Glomerular visceral epithelial cell (primary cell): ENCODE data around the gene NUMBL.
A peak's percentile ranks its signal among the peaks of the same experiment; 100 is the strongest.

ENCODE experiments used
- DNase-seq: peaks from one replicate; pipeline ENCODE4 v3.0.0-alpha.2; 2016; ENCODE audit errors: extremely low spot score

NUMBL gene

DNA sequence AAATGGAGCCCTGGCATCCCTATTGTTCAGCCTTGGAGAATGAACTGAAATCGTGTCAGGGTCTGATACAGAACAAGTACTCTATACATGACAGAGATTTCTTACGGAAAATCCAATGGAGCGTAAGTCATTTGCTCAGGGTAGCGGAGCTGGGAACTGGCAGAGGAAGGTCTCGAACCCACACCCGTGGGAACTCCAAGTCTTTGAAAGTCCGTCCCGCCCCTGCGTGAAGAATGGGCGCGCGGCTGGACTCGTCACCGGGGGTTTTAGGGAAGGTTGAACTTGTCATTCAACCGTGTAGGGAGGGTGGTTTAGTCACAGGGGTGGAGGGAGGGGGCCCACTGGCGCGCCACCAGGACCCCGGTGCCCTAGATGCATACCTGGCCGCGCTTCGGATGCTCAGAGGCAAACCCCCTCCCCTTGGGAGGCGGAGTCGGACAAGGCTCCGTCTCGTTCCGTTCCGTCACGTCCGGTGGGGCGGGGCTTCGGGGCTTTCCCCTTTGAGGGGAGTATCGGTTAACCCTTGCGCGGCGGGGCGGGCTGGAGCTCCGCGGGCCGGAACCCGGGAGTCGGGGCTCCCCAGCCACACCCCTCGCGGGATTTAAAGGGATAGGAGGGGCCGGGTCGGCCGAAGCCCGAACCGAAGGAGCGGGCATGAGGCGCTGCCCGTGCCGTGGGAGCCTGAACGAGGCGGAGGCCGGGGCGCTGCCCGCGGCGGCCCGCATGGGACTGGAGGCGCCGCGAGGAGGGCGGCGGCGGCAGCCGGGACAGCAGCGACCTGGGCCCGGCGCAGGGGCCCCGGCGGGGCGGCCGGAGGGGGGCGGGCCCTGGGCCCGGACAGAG is 26.3 kb upstream of the NUMBL start, which contains the start of the genes COQ8B and ITPKC:
COQ8B (minus strand) TSS at position 405 of the 843 bp plus-strand sequence. CDS start 2,254 bp downstream, outside the sequence.
ITPKC (plus strand) TSS at position 631 of the 843 bp plus-strand sequence; CDS start at position 655, 24 bp downstream.
- peak; percentile 98 for DNase-seq

DNA sequence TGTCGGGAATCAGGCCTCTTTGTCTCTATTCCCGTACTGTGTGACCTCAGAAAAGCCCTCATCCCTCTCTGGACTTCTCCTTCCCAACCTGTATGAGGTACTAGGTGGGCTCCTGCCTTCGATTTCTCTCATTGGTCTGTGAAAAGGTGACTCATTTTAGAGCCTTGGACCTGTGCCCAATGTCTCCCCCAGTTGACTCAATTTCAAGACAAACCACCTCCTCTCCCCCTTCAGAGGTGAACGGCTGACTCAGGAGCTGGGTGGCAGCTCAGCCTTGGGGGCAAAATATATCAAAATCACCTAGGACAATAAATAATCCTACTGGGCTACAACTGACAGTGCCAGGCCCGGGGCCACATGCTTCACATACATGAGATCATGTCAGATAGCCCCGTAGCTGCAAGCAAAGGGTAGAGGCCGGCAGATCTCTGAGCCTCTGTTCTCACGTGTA is 25.6 kb upstream of the NUMBL start:
- DNase-seq = peak; percentile 95

- DNase-seq = peak; percentile 94
These were observed 24.2 kb upstream of the NUMBL start for GRCh38 chr19:40714441-40715299.

- no peak for DNase-seq
These were observed 23.5 kb upstream of the NUMBL start for GRCh38 chr19:40713939-40714338.

DNA sequence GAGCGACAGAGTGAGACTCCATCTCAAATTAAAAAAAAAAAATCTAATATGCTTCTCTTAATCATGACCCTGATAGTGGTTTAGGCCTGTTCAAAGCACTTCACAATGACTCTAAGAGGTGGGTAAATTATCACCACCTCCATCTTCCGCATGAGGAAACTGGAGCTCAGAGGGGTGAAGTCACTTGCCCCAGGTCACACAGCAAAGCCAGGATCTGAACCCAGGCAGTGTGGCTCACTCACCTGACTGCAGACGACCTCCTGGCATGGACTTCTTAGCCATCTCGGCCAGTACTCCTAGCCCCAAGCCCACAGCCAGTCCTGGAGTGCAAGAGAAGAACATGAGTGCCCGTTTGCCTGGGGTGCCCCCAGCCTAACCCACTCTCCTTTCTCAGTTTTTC is 19.4 kb upstream of the NUMBL start:
- no peak for DNase-seq

GRCh38 chr19:40707615-40708014 is 17.2 kb upstream of the NUMBL start:
- no peak for DNase-seq

DNA sequence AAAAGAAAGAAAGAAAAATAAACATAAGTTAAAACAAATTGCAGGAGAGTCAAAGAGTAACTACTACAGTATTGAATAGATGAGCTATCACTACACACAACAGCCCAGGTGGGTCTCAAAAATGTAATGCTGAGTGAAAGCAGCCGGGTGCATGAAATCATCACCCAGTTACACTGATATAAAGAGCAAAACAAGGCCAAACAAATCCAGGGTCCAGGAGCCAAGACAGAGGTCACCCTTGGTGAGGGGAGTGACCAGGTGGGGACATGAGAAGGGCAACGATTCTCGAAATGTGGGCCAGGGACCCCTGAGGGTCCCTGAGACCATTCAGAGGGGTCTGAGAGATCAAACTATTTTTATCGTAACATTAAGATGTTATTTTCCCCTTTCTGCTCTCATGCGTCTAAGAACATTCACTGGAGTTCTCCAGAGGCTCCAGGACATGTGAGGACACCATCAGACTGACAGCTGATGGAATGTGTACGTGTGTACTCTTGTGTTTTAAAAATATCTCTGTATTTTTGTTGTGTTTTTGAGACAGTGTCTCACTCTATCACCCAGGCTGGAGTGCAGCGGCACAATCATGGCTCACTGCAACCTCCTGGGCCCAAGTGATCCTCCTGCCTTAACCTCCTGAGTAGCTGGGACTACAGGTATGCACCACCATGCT is 15.6 kb upstream of the NUMBL start:
- no peak for DNase-seq

- no peak for DNase-seq
These were observed 14.9 kb upstream of the NUMBL start for GRCh38 chr19:40705362-40705651.

DNA sequence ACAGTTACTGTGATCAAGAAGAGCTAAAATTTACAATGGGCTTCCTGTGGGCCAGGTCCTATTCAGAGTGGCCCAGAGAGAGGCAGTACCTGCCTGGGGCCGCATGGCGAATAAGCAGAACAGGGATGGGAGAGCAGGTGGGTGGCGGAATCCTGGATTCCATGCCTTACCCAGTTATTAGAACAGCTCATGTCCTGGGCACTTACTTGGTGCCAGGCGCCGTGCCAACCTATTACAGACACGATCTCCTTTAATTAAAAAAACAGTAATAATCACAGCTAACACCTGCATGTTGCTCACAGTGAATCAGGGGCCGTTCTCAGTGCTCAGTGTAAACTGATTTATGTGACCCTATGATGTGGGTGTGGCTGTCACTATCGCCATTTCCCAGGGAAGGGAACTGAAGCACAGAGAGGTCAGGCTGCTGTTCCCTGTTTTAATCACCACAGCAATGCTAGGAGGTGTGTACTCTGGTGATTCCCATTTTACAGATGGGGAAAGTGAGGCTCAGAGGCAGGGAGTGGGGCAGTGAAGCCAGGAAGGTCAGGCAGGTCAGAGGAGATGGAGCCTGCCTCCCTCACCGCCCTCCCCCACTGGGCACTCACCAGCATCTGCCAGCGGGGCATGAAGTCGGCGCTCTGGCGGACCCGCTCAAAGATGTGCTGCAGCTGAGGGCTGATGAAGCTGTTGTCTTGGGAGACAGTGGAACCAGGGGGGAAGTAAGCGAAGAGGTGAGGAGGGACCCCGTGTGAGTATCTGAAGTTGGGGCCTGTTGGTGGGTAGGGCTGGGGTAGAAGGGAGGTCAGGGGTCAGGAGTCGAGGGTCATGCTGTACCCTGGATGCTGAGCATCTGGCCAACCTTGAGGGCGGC is 14.3 kb upstream of the NUMBL start:
- DNase-seq = no peak

DNA sequence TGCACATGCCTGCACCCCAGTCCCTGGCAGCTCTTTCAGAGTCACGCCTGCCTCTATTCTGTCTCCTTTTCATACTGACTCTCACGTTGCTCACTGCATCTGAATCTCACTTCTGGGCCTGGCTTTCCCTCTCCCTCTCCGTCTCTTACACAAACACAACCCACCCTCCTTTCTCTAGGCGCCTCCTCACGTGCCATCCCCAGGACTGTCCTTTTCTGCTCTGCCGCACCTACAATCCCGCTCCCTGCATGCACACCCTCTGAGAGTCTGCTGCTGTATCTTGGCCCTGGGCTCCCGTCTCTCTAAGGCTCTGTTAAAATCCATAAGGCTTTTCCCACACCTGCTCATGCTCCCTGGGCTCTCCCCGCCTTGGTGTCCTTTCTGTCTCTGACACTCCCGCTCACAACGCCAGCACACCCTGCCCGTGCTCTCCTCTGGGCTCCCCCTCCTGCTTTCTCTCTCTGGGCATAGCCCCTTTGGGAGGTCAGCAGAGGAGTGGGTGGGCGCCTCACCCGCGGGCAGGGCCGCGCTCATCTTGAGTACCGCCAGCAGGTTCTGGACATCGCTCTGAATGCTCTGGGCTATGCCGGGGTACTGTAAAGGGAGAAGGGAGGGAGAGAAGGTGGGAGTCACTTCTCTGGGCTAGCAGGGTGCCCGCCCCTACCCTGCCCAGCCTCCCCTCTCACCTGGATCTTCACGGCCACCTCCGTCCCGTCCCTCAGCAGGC is 12.7 kb upstream of the NUMBL start:
- no peak for DNase-seq

- DNase-seq = no peak
These were observed 12.0 kb upstream of the NUMBL start for GRCh38 chr19:40702337-40703012.

- no peak for DNase-seq
These were observed 11.3 kb upstream of the NUMBL start for GRCh38 chr19:40701758-40702157.

- no peak for DNase-seq
These were observed 9.6 kb upstream of the NUMBL start for GRCh38 chr19:40700083-40700482.

DNA sequence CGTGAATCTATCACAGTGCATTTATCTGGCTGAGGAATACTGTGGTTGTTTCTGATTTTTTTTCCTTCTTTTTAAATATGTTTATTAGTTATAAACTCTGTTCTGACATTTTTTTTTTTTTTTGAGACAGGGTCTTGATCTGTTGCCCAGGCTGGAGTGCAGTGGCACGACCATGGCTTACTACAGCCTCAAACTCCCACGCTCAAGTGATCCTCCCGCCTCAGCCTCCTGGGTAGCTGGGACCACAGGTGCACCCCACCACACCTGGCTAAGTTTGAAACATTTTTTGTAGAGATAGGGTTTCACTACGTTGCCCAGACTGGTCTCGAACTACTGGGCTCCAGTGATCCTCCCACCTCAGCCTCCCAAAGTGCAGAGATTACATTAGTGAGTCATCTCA is 6.6 kb upstream of the NUMBL start:
- DNase-seq = no peak

DNA sequence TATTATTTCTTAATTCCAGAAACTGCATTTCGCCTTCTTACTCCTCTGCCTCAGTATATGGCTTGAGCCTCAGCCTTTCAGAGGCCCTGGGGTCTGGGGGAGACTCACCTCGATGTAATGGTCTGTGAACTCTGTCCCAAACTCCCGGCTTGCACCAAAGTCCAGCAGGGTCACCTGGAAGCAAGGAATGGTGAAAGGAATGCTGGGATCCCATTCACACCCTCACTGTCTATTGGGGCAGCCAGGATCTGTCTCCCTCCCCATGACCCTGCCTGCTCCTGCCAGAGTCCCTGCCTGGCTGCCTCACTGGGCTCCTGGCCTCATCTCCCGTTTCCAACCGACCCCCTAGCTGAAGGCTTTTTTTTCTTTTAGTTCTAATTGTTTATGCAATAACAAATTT is 5.4 kb upstream of the NUMBL start:
- no peak for DNase-seq

DNA sequence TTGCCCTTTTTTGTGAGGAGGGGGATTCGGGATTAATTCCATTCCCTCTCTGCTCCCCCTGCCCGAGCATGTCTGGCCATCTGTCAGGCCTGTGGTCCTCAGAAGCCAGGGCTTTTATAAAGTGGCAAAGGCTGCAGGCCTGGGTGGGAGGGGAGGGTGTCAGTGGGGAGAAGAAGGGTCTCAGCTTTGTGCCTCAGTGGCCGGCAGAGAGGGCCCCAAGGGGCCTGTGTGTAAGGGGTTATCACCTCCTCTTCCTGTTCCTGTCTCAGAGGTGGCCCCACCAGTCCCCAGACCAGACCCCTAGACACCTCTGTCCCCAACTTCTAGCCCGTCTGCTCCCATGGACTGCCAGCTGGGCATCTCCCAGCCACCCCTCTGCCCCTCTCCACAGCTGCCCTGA is 3.4 kb upstream of the NUMBL start:
- DNase-seq = no peak

- no peak for DNase-seq
These were observed 2.8 kb upstream of the NUMBL start for GRCh38 chr19:40693150-40693788.

GRCh38 chr19:40692212-40692551 is 1.7 kb upstream of the NUMBL start:
- DNase-seq = no peak

DNA sequence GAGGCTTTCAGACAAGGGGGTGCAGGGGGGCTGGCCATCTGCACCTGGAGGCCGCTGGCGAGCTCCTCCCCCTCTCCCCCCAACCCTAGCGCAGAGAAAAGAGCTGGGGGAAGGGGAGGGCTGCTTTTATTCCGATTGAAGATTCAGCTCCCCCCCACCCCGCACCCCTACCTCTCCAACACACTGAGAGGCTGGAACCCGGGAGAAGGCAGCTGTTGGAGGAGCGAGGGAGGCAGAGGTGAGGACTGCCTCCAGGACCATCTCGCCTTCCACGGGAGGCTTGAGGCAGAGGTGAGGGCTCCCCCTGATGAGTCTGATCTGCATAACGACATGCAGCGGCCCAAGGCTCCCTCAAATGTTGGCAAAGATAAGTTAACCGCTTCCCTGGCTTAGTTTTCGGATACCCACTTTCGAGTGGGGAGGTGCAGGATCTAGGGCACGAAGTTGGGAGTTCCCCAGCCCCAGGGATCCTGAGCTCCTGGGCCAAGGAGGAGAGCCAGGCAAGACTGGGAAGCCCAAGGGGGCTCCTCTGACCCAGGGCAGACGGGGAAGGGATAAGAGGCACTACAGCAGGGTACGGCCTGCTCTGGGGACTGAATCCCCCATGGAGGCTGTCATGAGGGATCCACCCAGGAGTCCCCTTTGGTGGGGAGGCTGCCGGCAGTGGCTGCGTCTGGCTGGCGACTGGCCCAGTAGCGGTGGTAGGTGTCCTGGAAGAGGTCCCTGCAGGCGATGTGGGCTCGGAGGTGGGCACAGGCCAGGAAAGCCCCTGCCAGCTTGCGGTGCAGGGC is 1.2 kb upstream of the NUMBL start:
- no peak for DNase-seq
